Effector memory CD4-positive, alpha-beta T cell (primary cell): Measurements from ENCODE around the gene CEACAM7.
A peak's percentile ranks its signal among the peaks of the same experiment; 100 is the strongest.
"Not testable (repeated sequence)": the region's sequence is repeated elsewhere in the genome, so short reads cannot be mapped to it uniquely, and the experiment has no call there.

Source experiments
- DNase-seq, 3 donors: peaks; one replicate each; pipeline ENCODE4 v3.0.0-alpha.2; 2020
- H3K27ac ChIP-seq: 2 replicates; pipeline ENCODE4 v1.7.0; 2013; ENCODE audit warnings: mild to moderate bottlenecking, low read length, moderate library complexity; ENCODE audit not compliant: insufficient read depth, poor library complexity, severe bottlenecking
- H3K27me3 ChIP-seq: replicated peaks from 2 replicates; pipeline ENCODE4 v1.7.0; 2013; ENCODE audit warnings: mild to moderate bottlenecking, low read length; ENCODE audit not compliant: insufficient read depth, control insufficient read depth, poor library complexity, severe bottlenecking
- H3K36me3 ChIP-seq: 2 replicates; pipeline ENCODE4 v1.7.0; 2013; ENCODE audit warnings: mild to moderate bottlenecking, low read length, moderate library complexity; ENCODE audit not compliant: control insufficient read depth, insufficient read depth
- H3K4me1 ChIP-seq: 2 replicates; pipeline ENCODE4 v1.7.0; 2013; ENCODE audit warnings: low read length, mild to moderate bottlenecking; ENCODE audit not compliant: control insufficient read depth, insufficient read depth, poor library complexity, severe bottlenecking
- H3K4me3 ChIP-seq: 2 replicates; pipeline ENCODE4 v1.7.0; 2013; ENCODE audit warnings: low read length, low read depth, mild to moderate bottlenecking; ENCODE audit not compliant: insufficient read depth, poor library complexity, severe bottlenecking
- H3K9me3 ChIP-seq: 2 replicates; pipeline ENCODE4 v1.7.0; 2013; ENCODE audit warnings: mild to moderate bottlenecking, low read length, moderate library complexity; ENCODE audit not compliant: control insufficient read depth

The CEACAM7 gene

DNA sequence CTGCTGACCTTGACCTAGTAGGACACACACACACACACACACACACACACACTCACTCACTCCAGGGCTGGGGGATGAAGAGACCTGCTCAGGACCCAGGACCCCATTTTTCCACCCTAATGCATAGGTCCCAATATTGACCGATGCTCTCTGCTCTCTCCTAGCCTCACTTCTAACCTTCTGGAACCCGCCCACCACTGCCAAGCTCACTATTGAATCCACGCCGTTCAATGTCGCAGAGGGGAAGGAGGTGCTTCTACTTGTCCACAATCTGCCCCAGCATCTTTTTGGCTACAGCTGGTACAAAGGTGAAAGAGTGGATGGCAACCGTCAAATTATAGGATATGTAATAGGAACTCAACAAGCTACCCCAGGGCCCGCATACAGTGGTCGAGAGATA, 21.4 kb upstream of the CEACAM7 start:
- H3K4me3 ChIP-seq, DNase-seq, H3K27me3 ChIP-seq: not testable (repeated sequence)

DNA sequence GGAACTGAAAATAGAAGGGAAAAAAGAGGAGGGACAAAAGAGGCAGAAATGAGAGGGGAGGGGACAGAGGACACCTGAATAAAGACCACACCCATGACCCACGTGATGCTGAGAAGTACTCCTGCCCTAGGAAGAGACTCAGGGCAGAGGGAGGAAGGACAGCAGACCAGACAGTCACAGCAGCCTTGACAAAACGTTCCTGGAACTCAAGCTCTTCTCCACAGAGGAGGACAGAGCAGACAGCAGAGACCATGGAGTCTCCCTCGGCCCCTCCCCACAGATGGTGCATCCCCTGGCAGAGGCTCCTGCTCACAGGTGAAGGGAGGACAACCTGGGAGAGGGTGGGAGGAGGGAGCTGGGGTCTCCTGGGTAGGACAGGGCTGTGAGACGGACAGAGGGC, 20.4 kb upstream of the CEACAM7 start, which contains the start of gene CEACAM5:
Gene CEACAM5, plus strand, starts transcription at position 146 of the 400 bp plus-strand sequence. Its CDS starts 106 bp downstream, at position 252.
- DNase-seq, result no peak
- Histone ChIP-seq H3K4me3 (no peak within 1 kb of the TSS), H3K9me3 (no peaks in the 10 kb centered on the region), H3K27me3 (peaks cover 11% of the 10 kb centered on the region), H3K4me1 (no peaks in the 10 kb centered on the region), H3K36me3 (no peaks in the 10 kb centered on the region), H3K27ac (no peak within 1 kb of the TSS)

More for the DNA sequence above, 21.4 kb upstream of the CEACAM7 start:
- not testable (repeated sequence) for H3K27ac ChIP-seq, H3K36me3 ChIP-seq, H3K9me3 ChIP-seq, H3K4me1 ChIP-seq

DNA sequence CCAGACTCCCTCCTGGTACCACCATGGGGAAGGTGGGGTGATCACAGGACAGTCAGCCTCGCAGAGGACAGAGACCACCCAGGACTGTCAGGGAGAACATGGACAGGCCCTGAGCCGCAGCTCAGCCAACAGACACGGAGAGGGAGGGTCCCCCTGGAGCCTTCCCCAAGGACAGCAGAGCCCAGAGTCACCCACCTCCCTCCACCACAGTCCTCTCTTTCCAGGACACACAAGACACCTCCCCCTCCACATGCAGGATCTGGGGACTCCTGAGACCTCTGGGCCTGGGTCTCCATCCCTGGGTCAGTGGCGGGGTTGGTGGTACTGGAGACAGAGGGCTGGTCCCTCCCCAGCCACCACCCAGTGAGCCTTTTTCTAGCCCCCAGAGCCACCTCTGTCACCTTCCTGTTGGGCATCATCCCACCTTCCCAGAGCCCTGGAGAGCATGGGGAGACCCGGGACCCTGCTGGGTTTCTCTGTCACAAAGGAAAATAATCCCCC, 19.9 kb upstream of the CEACAM7 start:
- no peak overlapping the region for H3K27ac ChIP-seq
- no peaks in the 10 kb centered on the region for H3K36me3 ChIP-seq
- no peaks in the 10 kb centered on the region for H3K4me1 ChIP-seq
- no peak overlapping the region for H3K4me3 ChIP-seq
- no peak for DNase-seq
- peaks cover 11% of the 10 kb centered on the region for H3K27me3 ChIP-seq
- no peaks in the 10 kb centered on the region for H3K9me3 ChIP-seq

DNA sequence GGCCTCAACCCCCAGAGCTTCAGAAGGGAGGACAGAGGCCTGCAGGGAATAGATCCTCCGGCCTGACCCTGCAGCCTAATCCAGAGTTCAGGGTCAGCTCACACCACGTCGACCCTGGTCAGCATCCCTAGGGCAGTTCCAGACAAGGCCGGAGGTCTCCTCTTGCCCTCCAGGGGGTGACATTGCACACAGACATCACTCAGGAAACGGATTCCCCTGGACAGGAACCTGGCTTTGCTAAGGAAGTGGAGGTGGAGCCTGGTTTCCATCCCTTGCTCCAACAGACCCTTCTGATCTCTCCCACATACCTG, 19.4 kb upstream of the CEACAM7 start:
- no peak overlapping the region for H3K4me3 ChIP-seq
- H3K27me3 ChIP-seq, result peaks cover 11% of the 10 kb centered on the region

DNA sequence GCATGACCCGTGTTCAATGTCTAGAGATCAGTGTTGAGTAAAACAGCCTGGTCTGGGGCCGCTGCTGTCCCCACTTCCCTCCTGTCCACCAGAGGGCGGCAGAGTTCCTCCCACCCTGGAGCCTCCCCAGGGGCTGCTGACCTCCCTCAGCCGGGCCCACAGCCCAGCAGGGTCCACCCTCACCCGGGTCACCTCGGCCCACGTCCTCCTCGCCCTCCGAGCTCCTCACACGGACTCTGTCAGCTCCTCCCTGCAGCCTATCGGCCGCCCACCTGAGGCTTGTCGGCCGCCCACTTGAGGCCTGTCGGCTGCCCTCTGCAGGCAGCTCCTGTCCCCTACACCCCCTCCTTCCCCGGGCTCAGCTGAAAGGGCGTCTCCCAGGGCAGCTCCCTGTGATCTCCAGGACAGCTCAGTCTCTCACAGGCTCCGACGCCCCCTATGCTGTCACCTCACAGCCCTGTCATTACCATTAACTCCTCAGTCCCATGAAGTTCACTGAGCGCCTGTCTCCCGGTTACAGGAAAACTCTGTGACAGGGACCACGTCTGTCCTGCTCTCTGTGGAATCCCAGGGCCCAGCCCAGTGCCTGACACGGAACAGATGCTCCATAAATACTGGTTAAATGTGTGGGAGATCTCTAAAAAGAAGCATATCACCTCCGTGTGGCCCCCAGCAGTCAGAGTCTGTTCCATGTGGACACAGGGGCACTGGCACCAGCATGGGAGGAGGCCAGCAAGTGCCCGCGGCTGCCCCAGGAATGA, 18.9 kb upstream of the CEACAM7 start:
- no peaks in the 10 kb centered on the region for H3K9me3 ChIP-seq
- no peaks in the 10 kb centered on the region for H3K36me3 ChIP-seq
- no peak overlapping the region for H3K27ac ChIP-seq
- peak; percentile 19 to 48 (median 47) for DNase-seq
- peaks cover 11% of the 10 kb centered on the region for H3K27me3 ChIP-seq
- H3K4me3 ChIP-seq, result no peak overlapping the region
- H3K4me1 ChIP-seq, result no peaks in the 10 kb centered on the region

More for the DNA sequence above, 19.4 kb upstream of the CEACAM7 start:
- DNase-seq, result no peak
- no peaks in the 10 kb centered on the region for H3K9me3 ChIP-seq
- H3K4me1 ChIP-seq, result no peaks in the 10 kb centered on the region
- no peaks in the 10 kb centered on the region for H3K36me3 ChIP-seq
- no peak overlapping the region for H3K27ac ChIP-seq

DNA sequence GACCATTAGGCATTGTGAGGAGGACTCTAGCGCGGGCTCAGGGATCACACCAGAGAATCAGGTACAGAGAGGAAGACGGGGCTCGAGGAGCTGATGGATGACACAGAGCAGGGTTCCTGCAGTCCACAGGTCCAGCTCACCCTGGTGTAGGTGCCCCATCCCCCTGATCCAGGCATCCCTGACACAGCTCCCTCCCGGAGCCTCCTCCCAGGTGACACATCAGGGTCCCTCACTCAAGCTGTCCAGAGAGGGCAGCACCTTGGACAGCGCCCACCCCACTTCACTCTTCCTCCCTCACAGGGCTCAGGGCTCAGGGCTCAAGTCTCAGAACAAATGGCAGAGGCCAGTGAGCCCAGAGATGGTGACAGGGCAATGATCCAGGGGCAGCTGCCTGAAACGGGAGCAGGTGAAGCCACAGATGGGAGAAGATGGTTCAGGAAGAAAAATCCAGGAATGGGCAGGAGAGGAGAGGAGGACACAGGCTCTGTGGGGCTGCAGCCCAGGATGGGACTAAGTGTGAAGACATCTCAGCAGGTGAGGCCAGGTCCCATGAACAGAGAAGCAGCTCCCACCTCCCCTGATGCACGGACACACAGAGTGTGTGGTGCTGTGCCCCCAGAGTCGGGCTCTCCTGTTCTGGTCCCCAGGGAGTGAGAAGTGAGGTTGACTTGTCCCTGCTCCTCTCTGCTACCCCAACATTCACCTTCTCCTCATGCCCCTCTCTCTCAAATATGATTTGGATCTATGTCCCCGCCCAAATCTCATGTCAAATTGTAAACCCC, 17.5 kb upstream of the CEACAM7 start:
- Histone ChIP-seq H3K36me3 (no peaks in the 10 kb centered on the region), H3K9me3 (no peaks in the 10 kb centered on the region), H3K4me3 (no peak overlapping the region), H3K4me1 (no peaks in the 10 kb centered on the region), H3K27me3 (peaks cover 11% of the 10 kb centered on the region), H3K27ac (no peak overlapping the region)
- no peak for DNase-seq

DNA sequence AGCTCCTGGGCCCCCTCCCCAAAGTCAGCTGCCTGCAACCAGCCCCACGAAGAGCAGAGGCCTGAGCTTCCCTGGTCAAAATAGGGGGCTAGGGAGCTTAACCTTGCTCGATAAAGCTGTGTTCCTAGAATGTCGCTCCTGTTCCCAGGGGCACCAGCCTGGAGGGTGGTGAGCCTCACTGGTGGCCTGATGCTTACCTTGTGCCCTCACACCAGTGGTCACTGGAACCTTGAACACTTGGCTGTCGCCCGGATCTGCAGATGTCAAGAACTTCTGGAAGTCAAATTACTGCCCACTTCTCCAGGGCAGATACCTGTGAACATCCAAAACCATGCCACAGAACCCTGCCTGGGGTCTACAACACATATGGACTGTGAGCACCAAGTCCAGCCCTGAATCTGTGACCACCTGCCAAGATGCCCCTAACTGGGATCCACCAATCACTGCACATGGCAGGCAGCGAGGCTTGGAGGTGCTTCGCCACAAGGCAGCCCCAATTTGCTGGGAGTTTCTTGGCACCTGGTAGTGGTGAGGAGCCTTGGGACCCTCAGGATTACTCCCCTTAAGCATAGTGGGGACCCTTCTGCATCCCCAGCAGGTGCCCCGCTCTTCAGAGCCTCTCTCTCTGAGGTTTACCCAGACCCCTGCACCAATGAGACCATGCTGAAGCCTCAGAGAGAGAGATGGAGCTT, 15.7 kb upstream of the CEACAM7 start:
- H3K9me3 ChIP-seq, result no peaks in the 10 kb centered on the region
- no peak for DNase-seq
- H3K4me3 ChIP-seq, result no peak overlapping the region
- H3K27me3 ChIP-seq, result peaks cover 11% of the 10 kb centered on the region
- no peaks in the 10 kb centered on the region for H3K36me3 ChIP-seq
- H3K4me1 ChIP-seq, result no peaks in the 10 kb centered on the region
- H3K27ac ChIP-seq, result no peak overlapping the region

DNA sequence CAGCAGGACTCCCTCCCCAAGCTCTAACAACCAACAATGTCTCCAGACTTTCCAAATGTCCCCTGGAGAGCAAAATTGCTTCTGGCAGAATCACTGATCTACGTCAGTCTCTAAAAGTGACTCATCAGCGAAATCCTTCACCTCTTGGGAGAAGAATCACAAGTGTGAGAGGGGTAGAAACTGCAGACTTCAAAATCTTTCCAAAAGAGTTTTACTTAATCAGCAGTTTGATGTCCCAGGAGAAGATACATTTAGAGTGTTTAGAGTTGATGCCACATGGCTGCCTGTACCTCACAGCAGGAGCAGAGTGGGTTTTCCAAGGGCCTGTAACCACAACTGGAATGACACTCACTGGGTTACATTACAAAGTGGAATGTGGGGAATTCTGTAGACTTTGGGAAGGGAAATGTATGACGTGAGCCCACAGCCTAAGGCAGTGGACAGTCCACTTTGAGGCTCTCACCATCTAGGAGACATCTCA, 14.1 kb upstream of the CEACAM7 start:
- Histone ChIP-seq H3K27me3 (peaks cover 8% of the 10 kb centered on the region), H3K27ac (no peak overlapping the region)

DNA sequence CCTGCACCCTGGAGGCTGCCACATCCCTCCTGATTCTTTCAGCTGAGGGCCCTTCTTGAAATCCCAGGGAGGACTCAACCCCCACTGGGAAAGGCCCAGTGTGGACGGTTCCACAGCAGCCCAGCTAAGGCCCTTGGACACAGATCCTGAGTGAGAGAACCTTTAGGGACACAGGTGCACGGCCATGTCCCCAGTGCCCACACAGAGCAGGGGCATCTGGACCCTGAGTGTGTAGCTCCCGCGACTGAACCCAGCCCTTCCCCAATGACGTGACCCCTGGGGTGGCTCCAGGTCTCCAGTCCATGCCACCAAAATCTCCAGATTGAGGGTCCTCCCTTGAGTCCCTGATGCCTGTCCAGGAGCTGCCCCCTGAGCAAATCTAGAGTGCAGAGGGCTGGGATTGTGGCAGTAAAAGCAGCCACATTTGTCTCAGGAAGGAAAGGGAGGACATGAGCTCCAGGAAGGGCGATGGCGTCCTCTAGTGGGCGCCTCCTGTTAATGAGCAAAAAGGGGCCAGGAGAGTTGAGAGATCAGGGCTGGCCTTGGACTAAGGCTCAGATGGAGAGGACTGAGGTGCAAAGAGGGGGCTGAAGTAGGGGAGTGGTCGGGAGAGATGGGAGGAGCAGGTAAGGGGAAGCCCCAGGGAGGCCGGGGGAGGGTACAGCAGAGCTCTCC, 13.5 kb upstream of the CEACAM7 start:
- Histone ChIP-seq H3K9me3 (no peaks in the 10 kb centered on the region), H3K27me3 (peaks cover 8% of the 10 kb centered on the region)
- DNase-seq, result no peak

More for the DNA sequence above, 14.1 kb upstream of the CEACAM7 start:
- H3K4me3 ChIP-seq, result no peak overlapping the region
- no peaks in the 10 kb centered on the region for H3K9me3 ChIP-seq
- no peak for DNase-seq
- no peaks in the 10 kb centered on the region for H3K36me3 ChIP-seq
- H3K4me1 ChIP-seq, result no peaks in the 10 kb centered on the region

More for the DNA sequence above, 13.5 kb upstream of the CEACAM7 start:
- Histone ChIP-seq H3K36me3 (no peaks in the 10 kb centered on the region), H3K4me1 (no peaks in the 10 kb centered on the region), H3K27ac (no peak overlapping the region), H3K4me3 (no peak overlapping the region)
